Measurements from ENCODE around the gene ATP6V0C. TPM values are rescaled to one million over a fixed set of nuclear protein-coding genes. Genes with fewer than 3 reads are reported as not detected.
"Not testable (repeated sequence)": the region's sequence is repeated elsewhere in the genome, so short reads cannot be mapped to it uniquely, and the experiment has no call there.

ATP6V0C gene
- total RNA-seq, 1 donor from 2014 or later = 5.5 TPM

GRCh38 chr16:2527784-2528100 is 14.0 kb downstream of the ATP6V0C start:
- DNase-seq (ENCODE audit: low read depth in 2 of 2) = no peak

DNA sequence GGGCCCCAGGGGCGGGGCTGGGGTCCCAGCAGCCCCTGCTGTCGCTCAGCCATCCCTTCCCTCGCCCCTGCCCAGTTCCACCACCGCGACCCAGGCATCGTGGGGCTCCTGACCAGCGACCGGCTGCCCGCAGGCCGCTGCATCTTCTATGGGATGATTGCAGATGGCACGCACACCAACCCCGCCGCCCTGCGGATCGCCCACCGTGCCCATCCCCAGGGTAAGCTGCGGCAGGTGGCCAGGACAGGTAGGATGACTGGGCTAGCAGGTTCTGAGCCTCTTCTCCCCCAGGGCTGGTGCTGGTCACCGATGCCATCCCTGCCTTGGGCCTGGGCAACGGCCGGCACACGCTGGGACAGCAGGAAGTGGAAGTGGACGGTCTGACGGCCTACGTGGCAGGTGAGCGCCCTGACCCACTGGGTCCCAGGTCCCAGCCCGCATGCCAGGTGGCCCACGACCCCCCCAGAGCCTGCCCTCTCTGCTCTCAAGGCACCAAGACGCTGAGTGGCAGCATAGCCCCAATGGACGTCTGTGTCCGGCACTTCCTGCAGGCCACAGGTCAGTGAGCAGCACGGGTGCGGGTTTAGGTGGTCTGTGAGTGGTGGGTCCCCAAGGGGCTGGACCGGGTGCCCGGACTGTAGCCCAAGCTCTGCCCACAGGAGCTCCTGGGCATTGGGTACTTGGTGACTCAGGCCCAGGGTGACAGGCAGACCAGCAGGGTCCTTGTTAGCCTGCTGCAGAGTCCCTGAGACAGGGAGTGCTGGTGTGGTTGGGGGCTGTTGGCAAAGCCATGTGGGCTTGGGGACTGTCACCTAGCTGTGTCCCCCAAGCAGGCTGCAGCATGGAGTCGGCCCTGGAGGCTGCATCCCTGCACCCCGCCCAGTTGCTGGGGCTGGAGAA is 14.7 kb downstream of the ATP6V0C start:
- no peak for DNase-seq (ENCODE audit: low read depth in 2 of 2)

DNA sequence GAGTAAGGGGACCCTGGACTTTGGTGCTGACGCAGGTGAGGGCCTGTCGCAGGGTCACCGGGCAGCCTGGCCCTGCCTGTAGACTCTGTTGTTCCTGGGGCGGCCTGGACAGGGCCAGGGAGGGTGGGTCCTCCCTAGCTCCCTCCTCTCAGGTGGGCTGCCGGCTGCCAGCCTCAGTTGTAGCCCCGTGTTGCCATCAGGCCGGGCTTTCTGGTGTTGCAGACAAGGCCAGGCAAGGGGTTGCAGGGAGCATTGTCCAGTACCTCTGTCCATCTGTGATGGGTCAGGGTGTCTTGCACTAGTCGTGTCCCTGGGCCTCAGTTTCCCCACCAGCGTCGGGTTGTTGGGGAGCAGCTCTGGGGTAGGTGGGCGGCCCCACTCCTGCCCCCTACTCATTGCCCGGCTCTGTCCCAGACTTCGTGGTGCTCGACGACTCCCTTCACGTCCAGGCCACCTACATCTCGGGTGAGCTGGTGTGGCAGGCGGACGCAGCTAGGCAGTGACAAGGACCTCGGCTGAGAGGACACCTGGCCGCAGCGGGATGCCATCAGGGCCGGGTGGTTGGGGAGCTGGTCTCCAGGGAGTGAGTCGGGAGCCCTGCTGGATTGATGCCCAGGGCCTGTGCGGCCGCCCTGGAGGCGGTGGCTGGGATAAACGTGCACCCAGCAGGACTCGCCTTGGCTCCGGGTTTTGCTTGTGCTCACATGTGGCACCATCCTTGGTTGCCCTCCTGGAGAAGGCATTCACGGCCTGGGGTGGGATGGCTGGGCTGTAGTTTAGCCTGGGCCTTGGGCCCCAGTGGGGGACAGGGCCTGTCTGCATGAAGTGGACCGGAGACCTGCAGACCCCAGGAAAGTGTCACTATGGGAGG is 15.5 kb downstream of the ATP6V0C start:
- DNase-seq (ENCODE audit: low read depth in 2 of 2) = no peak

- DNase-seq (ENCODE audit: low read depth in 2 of 2) = no peak
Measured at GRCh38 chr16:2529961-2530628, 16.3 kb downstream of the ATP6V0C start.

DNA sequence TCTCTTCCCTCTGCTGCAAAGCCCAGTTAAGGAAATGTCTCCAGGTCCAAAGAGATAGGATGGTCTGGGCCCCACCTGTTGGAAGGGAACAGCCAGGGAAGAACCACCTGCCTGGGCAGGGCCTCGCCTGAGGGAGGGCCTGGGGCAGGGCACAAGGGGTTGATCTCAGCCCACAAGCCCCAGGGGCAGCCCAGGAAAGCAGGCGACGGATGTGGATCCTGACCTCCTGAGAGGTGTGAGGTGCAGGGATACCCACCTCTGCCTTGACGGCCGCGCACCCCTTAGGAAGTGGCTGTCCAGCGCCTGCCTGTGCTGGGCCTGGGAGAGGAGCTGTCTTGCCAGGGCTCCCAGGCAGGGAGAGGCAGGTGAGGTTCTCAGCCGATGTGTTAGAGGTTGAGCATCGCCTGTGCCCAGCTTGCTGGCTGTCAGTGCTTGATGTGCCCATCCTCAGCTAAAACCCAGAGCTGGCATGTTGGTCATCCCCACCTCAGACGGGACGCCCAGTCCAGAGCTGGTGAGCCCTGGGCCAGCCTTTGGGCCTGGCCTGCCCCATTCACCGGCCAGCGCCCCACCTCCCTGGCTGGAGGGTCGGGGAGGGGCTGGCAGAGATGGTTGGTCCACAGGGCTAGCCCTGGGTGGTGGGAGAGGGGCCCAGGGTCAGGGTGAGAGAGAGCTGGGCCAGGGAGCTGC is 17.0 kb downstream of the ATP6V0C start:
- no peak for DNase-seq (ENCODE audit: low read depth in 2 of 2)

- no peak for DNase-seq (ENCODE audit: low read depth in 2 of 2)
Measured at GRCh38 chr16:2531371-2531695, 17.6 kb downstream of the ATP6V0C start, which contains the start of gene CEMP1. TSS of gene CEMP1 (minus strand) at chr16:2531408. CDS start at chr16:2531073, 335 bp downstream.

- peak; percentile 88 to 98 for DNase-seq (ENCODE audit: low read depth in 2 of 2)
Measured at GRCh38 chr16:2531696-2532493, 18.1 kb downstream of the ATP6V0C start.

GRCh38 chr16:2532494-2533141 is 18.9 kb downstream of the ATP6V0C start:
- peak in 1 of 2 donors; percentile 44 for DNase-seq (ENCODE audit: low read depth in 2 of 2)

DNA sequence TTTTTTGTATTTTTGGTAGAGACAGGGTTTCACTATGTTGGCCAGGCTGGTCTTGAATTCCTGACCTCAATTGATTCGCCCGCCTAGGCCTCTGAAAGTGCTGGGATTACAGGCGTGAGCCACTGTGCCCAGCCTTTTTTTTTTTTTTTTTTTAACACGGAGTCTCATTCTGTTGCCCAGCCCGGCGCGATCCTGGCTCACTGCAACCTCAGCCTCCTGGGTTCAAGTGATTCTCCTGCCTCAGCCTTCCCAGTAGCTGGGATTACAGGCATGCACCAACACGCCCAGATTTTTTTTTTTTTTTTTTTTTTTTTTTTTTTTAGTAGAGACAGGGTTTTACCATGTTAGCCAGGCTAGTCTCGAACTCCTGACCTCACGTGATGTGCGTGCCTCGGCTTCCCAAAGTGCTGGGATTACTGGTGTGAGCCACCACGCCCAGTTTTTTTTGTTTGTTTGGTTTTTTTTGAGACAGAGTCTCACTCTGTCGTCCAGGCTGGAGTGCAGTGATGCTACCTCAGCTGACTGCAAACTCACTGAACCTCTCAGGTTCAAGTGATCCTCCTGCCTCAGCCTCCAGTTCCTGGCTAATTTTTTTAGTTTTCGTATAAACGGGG is 19.5 kb downstream of the ATP6V0C start:
- DNase-seq (ENCODE audit: low read depth in 2 of 2) = not testable (repeated sequence)

DNA sequence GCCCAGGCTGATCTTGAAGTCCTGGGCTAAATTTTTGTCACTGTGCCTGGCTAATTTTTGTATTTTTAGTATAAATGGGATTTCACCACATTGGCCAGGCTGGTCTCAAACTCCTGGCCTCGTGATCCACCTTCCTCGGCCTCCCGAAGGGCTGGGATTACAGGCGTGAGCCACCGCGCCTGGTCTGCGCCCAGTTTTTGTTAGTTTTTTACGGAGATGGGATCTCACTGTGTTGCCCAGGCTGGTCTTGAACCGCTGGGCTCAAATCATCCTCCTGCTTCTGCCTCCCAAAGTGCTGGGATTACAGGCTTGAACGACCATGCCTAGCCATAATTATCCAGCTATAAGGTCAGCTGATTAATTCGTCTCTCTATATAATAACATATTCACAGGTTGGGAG is 20.2 kb downstream of the ATP6V0C start:
- no peak for DNase-seq (ENCODE audit: low read depth in 2 of 2)

DNA sequence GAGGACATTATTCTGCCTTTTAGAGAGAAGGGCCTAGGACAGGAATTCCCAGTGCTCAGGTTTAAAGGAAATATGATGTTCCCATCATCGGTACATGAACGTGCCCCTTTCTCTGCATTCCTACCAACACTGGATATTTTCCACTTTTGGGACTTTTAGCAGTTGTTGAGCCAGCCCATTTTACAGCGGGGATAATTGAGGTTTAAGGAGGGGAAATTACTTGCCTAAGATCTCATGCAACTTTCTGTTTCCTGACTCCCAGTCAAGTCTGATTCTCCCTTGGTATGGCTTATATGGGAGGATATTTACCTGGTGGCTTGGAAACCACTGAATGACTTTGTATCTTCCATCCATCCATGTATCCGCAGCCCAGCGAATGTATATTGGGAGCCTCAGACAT is 20.6 kb downstream of the ATP6V0C start:
- not testable (repeated sequence) for DNase-seq (ENCODE audit: low read depth in 2 of 2)

DNA sequence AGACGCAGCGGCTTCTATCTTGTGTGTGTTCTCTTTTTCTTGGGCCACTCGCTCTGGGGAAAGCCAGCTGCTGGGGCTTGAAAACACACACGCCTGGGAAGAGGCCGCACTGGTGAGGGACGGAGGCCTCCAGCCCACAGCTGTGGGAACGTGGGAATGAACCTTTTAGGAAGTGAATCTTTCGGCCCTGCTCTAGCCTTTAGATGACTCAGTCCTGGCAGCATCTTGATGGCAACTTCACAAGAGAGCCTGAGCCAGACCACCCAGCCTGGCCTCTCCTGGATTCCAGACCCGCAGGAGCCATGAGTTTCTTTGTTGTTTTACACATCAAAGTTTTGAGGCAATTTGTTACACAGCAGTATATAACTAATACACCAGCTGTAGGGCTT is 21.9 kb downstream of the ATP6V0C start:
- no peak for DNase-seq (ENCODE audit: low read depth in 2 of 2)

DNA sequence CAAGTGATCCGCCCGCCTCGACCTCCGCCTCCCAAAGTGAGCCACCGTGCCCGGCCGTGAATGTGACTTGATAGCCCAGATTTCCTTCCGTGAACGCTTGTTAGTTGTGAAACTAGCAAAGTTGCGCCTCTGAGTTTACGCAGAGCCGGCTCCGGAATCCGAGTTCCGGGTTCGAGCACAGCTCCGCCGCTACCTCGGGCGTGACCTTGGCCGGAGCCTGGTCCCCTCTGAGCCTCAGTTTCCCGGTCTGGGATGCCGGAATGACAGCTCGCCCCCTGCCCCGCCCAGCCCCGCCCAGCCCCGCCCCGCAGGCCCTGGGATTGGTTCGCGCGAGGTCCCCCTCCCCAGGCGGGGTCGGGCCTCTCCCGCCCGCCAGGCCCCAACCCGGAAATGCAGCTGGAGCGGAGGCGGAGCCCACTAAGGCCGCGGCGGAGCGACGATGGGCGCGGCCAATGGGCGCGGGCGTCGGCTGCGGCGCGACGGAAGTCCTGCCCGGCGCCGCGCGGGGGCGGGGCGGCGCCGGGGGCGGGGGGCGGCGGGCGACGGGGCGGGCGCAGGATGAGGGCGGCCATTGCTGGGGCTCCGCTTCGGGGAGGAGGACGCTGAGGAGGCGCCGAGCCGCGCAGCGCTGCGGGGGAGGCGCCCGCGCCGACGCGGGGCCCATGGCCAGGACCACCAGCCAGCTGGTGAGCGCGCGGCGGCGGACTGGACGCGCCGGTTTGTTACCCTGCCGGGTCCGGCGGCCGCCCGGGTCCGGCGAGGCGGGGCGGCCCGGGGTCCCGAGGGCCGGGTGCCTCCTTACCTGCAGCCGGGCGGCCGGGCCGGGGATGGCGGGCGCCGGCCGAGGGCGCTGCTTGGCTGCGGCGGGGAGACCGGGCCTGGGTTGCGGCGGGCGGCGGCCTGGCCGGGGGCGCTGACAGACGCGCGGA is 24.0 kb downstream of the ATP6V0C start, which contains the start of gene PDPK1:
TSS of gene PDPK1 (plus strand) at position 571 of the 929 bp plus-strand sequence. CDS start at position 663, 92 bp downstream.
- DNase-seq (ENCODE audit: low read depth in 2 of 2) = peak; percentile 82 to 96

DNA sequence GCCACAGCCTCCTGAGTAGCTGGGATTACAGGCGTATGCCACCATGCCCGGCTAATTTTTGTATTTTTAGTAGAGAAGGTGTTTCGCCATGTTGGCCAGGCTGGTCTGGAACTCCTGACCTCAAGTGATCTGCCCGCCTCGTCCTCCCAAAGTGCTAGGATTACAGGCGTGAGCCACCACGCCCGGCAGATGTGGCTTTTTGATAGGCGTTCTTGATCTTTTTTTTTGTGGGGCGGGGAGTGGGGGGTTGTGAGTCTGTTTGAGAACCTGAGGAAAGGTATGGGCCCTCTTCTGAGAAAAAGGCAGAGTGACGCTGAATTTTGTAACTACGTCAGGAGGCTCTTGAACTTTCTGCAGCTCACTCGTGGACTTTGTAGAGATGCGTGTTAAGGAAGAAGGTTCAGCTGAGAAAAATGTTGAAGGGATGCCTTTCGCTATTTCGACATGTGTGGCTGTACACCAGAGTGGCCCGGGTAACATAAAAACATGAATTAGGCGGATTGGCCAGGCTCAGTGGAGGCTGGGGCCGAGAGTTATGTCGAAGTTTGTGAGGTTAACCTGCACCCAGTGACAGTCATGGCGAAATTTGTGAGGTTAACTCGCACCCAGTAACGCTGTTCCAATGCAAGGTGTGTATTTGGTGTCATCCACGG is 25.6 kb downstream of the ATP6V0C start:
- not testable (repeated sequence) for DNase-seq (ENCODE audit: low read depth in 2 of 2)

DNA sequence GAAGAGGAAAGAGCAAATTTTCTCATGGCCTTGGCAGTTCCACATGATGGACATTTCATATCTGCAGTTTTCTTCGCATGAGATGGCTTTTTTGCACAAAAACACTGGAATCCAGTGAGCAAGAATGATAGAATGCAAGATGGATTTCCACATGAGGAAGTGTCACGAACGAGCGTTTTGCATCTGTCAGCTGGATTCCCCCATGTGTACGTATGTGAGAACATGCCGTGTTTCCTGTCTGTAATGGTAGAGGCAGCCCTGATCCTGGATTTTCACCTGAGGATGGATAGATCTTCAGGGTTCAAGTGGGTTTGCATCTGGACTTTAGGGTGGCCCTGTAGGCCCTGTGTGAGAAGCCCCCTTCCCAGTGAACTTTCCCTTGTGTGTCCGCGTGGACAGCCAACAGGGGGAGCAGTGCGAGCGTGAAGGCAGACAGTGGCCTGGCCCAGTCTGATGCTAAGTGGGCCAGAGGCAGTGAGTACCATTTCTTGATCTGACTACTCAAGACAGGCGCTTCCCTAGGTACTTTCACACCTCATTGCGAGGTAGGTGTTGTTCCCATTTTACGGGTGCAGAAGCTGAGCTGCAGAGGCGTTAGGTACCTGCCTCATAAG is 26.2 kb downstream of the ATP6V0C start:
- DNase-seq (ENCODE audit: low read depth in 2 of 2) = peak in 1 of 2 donors; percentile 36

- DNase-seq (ENCODE audit: low read depth in 2 of 2) = not testable (repeated sequence)
Measured at GRCh38 chr16:2540912-2541311, 27.2 kb downstream of the ATP6V0C start.

- peak in 1 of 2 donors; percentile 26 for DNase-seq (ENCODE audit: low read depth in 2 of 2)
Measured at GRCh38 chr16:2541409-2541808, 27.7 kb downstream of the ATP6V0C start.

All from dermis microvascular lymphatic vessel endothelial cell (primary cell).